Measurements from ENCODE around the gene AMIGO2. TPM values are rescaled to one million over a fixed set of nuclear protein-coding genes. Genes with fewer than 3 reads are reported as not detected.

The AMIGO2 gene
- total RNA-seq, 4 donors from 2014 or later, result 5.1 to 14.8 (median 10.5) TPM

- no peak for TF ChIP-seq CTCF (IDR thresholded peaks at IDR 0.05; ENCODE audit: low read depth)
Observed at GRCh38 chr12:47071241-47071852, 8.4 kb downstream of the AMIGO2 start.

DNA sequence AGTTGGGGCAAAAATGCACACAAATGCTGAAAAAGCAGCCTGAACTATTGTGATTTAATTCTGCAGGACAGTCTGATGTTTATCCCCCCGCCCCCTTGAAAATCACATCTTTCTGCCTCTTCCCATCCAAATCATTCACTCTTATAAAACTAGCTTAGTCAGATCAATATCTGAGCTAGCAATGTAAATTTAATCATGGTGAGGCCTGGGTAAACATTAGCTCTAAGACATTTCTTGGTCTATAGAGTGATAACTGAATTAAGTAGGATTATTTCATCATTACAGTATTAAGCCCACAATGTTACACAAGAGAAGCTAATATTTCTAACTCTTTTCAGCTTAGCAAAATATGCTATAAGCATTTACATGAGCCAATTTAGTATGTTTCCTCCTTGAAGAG lies 9.4 kb downstream of the AMIGO2 start:
- no peak for TF ChIP-seq CTCF (IDR thresholded peaks at IDR 0.05; ENCODE audit: low read depth)

DNA sequence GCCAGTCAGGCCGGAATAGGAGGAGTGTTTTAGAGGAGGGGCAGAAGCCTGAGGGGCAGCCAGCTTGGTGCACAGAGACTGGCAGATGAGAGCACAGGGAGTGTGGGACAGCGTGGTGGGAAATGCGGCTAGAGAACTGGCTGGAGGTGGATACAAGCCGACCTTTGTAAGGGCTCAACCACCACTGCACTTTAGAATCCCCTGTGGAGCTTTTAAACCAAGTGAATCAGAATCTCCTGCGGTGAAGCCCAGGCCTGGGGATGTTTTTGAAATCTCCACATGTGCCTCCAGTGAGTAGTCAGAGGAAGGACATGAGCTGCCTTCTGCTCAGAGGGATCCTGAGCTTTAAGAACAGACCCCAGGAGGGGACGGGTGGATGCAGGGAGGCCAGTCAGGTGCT lies 11.2 kb downstream of the AMIGO2 start:
- no peak for TF ChIP-seq CTCF (IDR thresholded peaks at IDR 0.05; ENCODE audit: low read depth)

DNA sequence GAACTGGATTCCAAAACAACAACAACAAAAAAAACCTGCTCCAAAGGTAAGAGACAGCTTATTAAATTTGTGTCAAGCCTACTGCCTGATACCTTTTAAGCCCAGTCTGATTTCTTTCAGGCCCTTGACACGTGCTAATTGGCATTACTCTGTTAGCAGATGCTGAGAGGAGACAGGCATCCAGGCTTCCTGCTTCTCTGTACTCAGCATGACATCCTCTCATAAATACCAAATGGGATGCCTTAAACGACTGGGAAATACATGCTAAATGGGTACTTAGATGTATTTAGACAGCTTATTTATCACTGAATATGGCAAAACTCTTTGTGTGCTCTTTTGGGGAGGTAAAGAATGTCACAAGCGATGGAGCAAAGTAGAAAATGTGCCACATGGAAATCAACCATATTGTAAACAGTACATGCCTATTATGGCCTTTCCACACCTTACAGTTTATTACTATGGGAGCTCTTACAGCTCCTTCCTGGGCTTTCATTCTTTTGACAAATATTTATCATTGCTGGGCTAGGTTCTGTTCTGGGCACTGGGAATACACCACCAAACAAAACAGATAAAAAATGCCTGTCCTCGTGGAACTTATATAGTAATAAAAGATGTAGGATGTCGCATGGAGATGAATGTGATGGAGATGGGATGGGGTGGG lies 11.9 kb downstream of the AMIGO2 start:
- no peak for TF ChIP-seq CTCF (IDR thresholded peaks at IDR 0.05; ENCODE audit: low read depth)

GRCh38 chr12:47067176-47067575 lies 12.6 kb downstream of the AMIGO2 start:
- TF ChIP-seq CTCF (IDR thresholded peaks at IDR 0.05; ENCODE audit: low read depth), result no peak

DNA sequence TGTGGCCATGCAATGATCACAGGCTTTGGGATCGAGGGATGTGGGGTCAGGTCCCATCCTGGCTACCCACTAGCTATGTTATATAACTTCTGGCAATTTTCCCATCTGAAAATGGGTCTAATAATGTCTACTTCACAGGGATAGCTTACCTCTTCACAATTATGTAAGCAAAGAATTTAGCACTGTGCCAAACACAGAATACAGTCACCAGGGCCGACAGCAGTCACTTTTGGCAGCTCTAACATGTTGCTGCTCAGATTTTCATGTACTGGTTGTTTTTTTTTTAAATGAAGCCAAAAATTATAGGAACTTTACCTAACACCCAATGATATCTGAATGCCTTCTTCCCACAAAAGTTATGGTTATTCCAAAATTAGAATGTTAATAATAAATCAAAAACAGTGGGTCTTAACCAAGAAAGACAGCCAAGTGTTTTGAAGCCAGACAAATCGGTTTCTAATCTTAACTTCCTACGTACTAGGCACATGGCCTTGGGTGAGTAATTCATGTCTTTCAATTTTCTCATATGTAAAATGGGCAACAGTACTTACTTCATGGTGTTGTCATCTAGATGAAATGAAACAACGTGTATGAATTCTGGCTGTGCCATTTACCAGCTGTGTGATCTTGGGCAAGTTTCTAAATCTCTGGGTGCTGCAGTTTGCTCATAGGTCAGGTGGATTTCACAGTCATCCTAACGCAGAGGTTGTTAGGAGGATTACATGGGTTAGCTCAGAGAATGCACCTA lies 13.3 kb downstream of the AMIGO2 start:
- no peak for TF ChIP-seq CTCF (IDR thresholded peaks at IDR 0.05; ENCODE audit: low read depth)

DNA sequence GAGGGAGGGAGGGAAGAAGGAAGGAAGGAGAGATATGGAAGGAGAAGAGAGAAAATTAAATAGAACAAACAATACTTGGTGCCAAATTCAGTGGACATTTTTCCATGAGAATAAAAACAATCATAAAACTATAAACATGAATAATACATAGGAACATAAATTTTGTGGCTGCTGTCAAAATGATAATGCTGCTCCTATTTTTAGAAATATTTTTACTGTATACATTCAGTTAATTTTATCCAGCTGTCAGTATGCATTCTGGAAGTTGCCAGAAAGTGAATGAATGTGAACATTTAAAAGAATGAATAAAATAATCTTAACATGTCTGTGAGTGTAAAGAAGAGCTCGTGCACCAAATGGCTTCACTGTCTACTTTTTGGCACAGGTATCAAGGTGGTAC lies 14.2 kb downstream of the AMIGO2 start:
- no peak for TF ChIP-seq CTCF (IDR thresholded peaks at IDR 0.05; ENCODE audit: low read depth)

Measured in subcutaneous adipose tissue (tissue), 4 donors.